HEK293 (cell line): ENCODE data around the gene ACOT7.

Experiments used
- CTCF ChIA-PET: fragments of 350-600 bp; formaldehyde crosslinking; extraction: SDS; loops from one replicate; lab custom pipeline; 2021; ENCODE audit warnings: antibody characterized with exemption; lab: Yijun Ruan, JAX
- POLR2A ChIA-PET: fragments of 300-600 bp; formaldehyde crosslinking; extraction: SDS; loops from one replicate; lab custom pipeline; 2020; ENCODE audit warnings: antibody characterized with exemption, inconsistent platforms; lab: Yijun Ruan, JAX
- H3K27ac ChIP-seq: fragments of 200-500 bp; sonication (Bioruptor generic); 2 replicates; pipeline ENCODE4 v1.5.1; 2014; ENCODE audit warnings: low read depth, low read length, control low read depth, inconsistent platforms; ENCODE audit errors: extremely low read depth
- H3K36me3 ChIP-seq, 2 experiments: fragments of 200-500 bp in 1 of 2; sonication (Bioruptor generic) in 1 of 2; 1 replicate in 1 of 2; 2 replicates in 1 of 2; pipeline ENCODE4 v1.5.1; 2014 to 2017; ENCODE audit warnings: inconsistent platforms in 2 of 2, low read length in 2 of 2; ENCODE audit not compliant: control insufficient read depth in 2 of 2, insufficient read depth in 1 of 2
- H3K4me1 ChIP-seq: fragments of 200-500 bp; sonication (Bioruptor generic); 2 replicates; pipeline ENCODE4 v1.5.1; 2014; ENCODE audit warnings: mild to moderate bottlenecking, low read length, inconsistent platforms; ENCODE audit not compliant: control insufficient read depth, insufficient read depth
- H3K4me3 ChIP-seq: 2 replicates; pipeline ENCODE4 v1.5.1; 2011; ENCODE audit warnings: low read depth, mild to moderate bottlenecking, control low read depth, low read length, moderate library complexity
- H3K9me3 ChIP-seq: fragments of 200-500 bp; sonication (Bioruptor generic); 2 replicates; pipeline ENCODE4 v1.5.1; 2014; ENCODE audit warnings: low read depth, low read length, inconsistent platforms; ENCODE audit not compliant: control insufficient read depth, insufficient read depth
- GLIS1 ChIP-seq: fragments of 450-650 bp; formaldehyde crosslinking; IDR thresholded peaks from 2 replicates; pipeline ENCODE4 v1.5.1; 2016; ENCODE audit warnings: missing biosample characterization, missing genetic modification characterization
- SCRT2 ChIP-seq: fragments of 450-650 bp; formaldehyde crosslinking; IDR thresholded peaks from 2 replicates; pipeline ENCODE4 v1.5.1; 2016; ENCODE audit warnings: missing biosample characterization, missing genetic modification characterization
- TRIM28 ChIP-seq: IDR thresholded peaks from 2 replicates; pipeline ENCODE4 v1.6.1; 2011; ENCODE audit warnings: low read length, control low read depth, borderline replicate concordance
- ZBTB20 ChIP-seq: fragments of 450-650 bp; formaldehyde crosslinking; IDR thresholded peaks from 2 replicates; pipeline ENCODE4 v1.5.1; 2016; ENCODE audit warnings: missing biosample characterization, missing genetic modification characterization
- ZBTB8A ChIP-seq: fragments of 450-650 bp; formaldehyde crosslinking; IDR thresholded peaks from 2 replicates; pipeline ENCODE4 v1.5.1; 2016; ENCODE audit warnings: missing biosample characterization, missing genetic modification characterization
- ZFP41 ChIP-seq: fragments of 450-650 bp; formaldehyde crosslinking; IDR thresholded peaks from 2 replicates; pipeline ENCODE4 v1.5.1; 2016; ENCODE audit warnings: missing biosample characterization, missing genetic modification characterization, borderline replicate concordance
- ZFP69B ChIP-seq: fragments of 450-650 bp; formaldehyde crosslinking; IDR thresholded peaks from 2 replicates; pipeline ENCODE4 v1.5.1; 2016; ENCODE audit warnings: missing biosample characterization, missing genetic modification characterization
- ZIC2 ChIP-seq: fragments of 450-650 bp; formaldehyde crosslinking; IDR thresholded peaks from 2 replicates; pipeline ENCODE4 v1.5.1; 2016; ENCODE audit warnings: missing biosample characterization, missing genetic modification characterization
- ZNF132 ChIP-seq: fragments of 450-650 bp; formaldehyde crosslinking; IDR thresholded peaks from 2 replicates; pipeline ENCODE4 v1.5.1; 2017; ENCODE audit warnings: missing biosample characterization, missing genetic modification characterization, borderline replicate concordance
- ZNF140 ChIP-seq: fragments of 450-650 bp; formaldehyde crosslinking; IDR thresholded peaks from 2 replicates; pipeline ENCODE4 v1.5.1; 2016; ENCODE audit warnings: missing biosample characterization, missing genetic modification characterization
- ZNF16 ChIP-seq: fragments of 450-650 bp; formaldehyde crosslinking; IDR thresholded peaks from 2 replicates; pipeline ENCODE4 v1.5.1; 2016; ENCODE audit warnings: low read depth, missing biosample characterization, missing genetic modification characterization
- ZNF416 ChIP-seq: fragments of 450-650 bp; formaldehyde crosslinking; IDR thresholded peaks from 2 replicates; pipeline ENCODE4 v1.5.1; 2016; ENCODE audit warnings: missing biosample characterization, missing genetic modification characterization
- ZNF423 ChIP-seq: fragments of 450-650 bp; formaldehyde crosslinking; IDR thresholded peaks from 2 replicates; pipeline ENCODE4 v1.5.1; 2016; ENCODE audit warnings: missing biosample characterization, missing genetic modification characterization
- ZNF473 ChIP-seq: fragments of 450-650 bp; formaldehyde crosslinking; IDR thresholded peaks from 2 replicates; pipeline ENCODE4 v1.5.1; 2017; ENCODE audit warnings: missing biosample characterization, missing genetic modification characterization
- ZNF560 ChIP-seq: fragments of 450-650 bp; formaldehyde crosslinking; IDR thresholded peaks from 2 replicates; pipeline ENCODE4 v1.5.1; 2017; ENCODE audit warnings: missing biosample characterization, missing genetic modification characterization, borderline replicate concordance
- ZNF585B ChIP-seq: fragments of 450-650 bp; formaldehyde crosslinking; IDR thresholded peaks from 2 replicates; pipeline ENCODE4 v1.5.1; 2016; ENCODE audit warnings: missing biosample characterization, missing genetic modification characterization
- ZNF623 ChIP-seq: fragments of 450-650 bp; formaldehyde crosslinking; IDR thresholded peaks from 2 replicates; pipeline ENCODE4 v1.5.1; 2016; ENCODE audit warnings: missing biosample characterization, missing genetic modification characterization
- ZNF837 ChIP-seq: fragments of 450-650 bp; formaldehyde crosslinking; IDR thresholded peaks from 2 replicates; pipeline ENCODE4 v1.5.1; 2016; ENCODE audit warnings: missing biosample characterization, missing genetic modification characterization
- ZXDB ChIP-seq: fragments of 450-650 bp; formaldehyde crosslinking; IDR thresholded peaks from 2 replicates; pipeline ENCODE4 v1.5.1; 2016; ENCODE audit warnings: missing biosample characterization, missing genetic modification characterization
- TF ChIP-seq, protein P1 (sequence below): fragments of 450-650 bp; formaldehyde crosslinking; IDR thresholded peaks from 2 replicates; pipeline ENCODE4 v1.5.1; 2016; ENCODE audit warnings: missing biosample characterization, missing genetic modification characterization
- TF ChIP-seq, protein P2 (sequence below): fragments of 450-650 bp; formaldehyde crosslinking; IDR thresholded peaks from 2 replicates; pipeline ENCODE4 v1.5.1; 2016; ENCODE audit warnings: missing biosample characterization, missing genetic modification characterization
- TF ChIP-seq, protein P3 (sequence below): fragments of 450-650 bp; formaldehyde crosslinking; IDR thresholded peaks from 2 replicates; pipeline ENCODE4 v1.5.1; 2017; ENCODE audit warnings: missing biosample characterization, missing genetic modification characterization
- TF ChIP-seq, protein P4 (sequence below): fragments of 450-650 bp; formaldehyde crosslinking; IDR thresholded peaks from 2 replicates; pipeline ENCODE4 v1.5.1; 2016; ENCODE audit warnings: missing biosample characterization, missing genetic modification characterization, low read depth
- TF ChIP-seq, protein P5 (sequence below): fragments of 450-650 bp; formaldehyde crosslinking; IDR thresholded peaks from 2 replicates; pipeline ENCODE4 v1.5.1; 2016; ENCODE audit warnings: missing biosample characterization, missing genetic modification characterization
- TF ChIP-seq, protein P6 (sequence below): fragments of 450-650 bp; formaldehyde crosslinking; IDR thresholded peaks from 2 replicates; pipeline ENCODE4 v1.5.1; 2016; ENCODE audit warnings: missing biosample characterization, missing genetic modification characterization

Gene ACOT7

DNA sequence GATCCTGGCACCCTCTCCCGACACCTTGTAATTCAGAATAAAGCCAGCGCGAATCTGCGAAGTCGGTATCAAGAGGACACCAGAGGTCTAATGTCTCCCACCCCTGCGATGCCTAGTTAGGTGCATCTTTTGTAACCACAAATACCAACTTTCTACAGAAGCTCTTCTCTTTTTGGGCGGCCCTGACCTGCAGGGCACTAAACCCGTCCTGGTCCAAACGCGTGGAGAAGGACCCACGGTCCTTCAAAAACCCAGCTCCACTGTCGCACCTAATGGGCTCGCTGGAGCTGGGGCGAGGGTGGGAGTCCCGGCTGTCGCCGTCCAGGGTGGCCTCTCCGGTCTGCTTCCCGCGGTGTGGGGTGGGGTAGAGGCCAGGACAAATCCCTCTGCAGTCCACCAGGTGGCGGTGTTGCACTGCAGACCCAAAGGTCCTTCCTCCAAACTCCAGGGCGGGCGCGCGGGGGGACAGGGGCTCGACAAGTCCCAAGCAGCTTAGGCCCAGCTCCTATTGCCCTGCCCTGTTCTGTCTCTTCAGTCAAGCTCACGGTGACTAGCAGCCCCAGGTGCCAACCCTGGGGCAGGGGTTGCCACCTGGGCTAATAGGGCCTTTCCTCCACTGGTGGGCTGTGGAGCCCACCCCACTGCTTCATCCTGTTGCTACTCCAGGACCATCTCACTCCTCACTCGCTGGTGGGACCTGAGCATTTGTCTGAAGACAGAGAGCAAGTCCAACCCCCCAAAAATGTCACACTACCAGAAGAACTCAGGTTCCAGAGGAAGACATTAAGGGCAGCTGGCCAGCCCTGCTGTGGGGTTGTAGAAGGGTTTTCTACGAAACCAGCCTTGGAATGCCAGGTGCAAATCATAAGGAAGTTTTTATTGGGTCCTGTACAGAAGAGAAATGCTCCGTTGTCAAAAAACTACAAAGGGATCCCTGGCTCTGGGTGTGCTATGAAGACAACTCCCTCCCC is 146.8 kb downstream of the ACOT7 start (continued):
- no peak for TF ChIP-seq ZBTB20
- 0 out of 2 replicates have a peak, but pooled peaks have one; percentile 26 for TF ChIP-seq ZFP69B (tag by site-specific recombination)
- TF ChIP-seq SCRT2 = peak; percentile 76
- TF ChIP-seq, protein P1, sequence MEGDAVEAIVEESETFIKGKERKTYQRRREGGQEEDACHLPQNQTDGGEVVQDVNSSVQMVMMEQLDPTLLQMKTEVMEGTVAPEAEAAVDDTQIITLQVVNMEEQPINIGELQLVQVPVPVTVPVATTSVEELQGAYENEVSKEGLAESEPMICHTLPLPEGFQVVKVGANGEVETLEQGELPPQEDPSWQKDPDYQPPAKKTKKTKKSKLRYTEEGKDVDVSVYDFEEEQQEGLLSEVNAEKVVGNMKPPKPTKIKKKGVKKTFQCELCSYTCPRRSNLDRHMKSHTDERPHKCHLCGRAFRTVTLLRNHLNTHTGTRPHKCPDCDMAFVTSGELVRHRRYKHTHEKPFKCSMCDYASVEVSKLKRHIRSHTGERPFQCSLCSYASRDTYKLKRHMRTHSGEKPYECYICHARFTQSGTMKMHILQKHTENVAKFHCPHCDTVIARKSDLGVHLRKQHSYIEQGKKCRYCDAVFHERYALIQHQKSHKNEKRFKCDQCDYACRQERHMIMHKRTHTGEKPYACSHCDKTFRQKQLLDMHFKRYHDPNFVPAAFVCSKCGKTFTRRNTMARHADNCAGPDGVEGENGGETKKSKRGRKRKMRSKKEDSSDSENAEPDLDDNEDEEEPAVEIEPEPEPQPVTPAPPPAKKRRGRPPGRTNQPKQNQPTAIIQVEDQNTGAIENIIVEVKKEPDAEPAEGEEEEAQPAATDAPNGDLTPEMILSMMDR (tag by site-specific recombination) = peak; percentile 97
- TF ChIP-seq ZNF416 = no peak
- no peak for TF ChIP-seq ZNF16 (tag by site-specific recombination)
- peak; percentile 65 for TF ChIP-seq ZIC2 (tag by site-specific recombination)
- 0 out of 2 replicates have a peak, but pooled peaks have one; percentile 31 for TF ChIP-seq ZXDB (tag by site-specific recombination)
- no peak for TF ChIP-seq TRIM28
- peak; percentile 84; the same call in 1 of the 2 replicates for TF ChIP-seq ZNF423 (tag by site-specific recombination)
- peak; percentile 83 for TF ChIP-seq GLIS1 (tag by site-specific recombination)

DNA sequence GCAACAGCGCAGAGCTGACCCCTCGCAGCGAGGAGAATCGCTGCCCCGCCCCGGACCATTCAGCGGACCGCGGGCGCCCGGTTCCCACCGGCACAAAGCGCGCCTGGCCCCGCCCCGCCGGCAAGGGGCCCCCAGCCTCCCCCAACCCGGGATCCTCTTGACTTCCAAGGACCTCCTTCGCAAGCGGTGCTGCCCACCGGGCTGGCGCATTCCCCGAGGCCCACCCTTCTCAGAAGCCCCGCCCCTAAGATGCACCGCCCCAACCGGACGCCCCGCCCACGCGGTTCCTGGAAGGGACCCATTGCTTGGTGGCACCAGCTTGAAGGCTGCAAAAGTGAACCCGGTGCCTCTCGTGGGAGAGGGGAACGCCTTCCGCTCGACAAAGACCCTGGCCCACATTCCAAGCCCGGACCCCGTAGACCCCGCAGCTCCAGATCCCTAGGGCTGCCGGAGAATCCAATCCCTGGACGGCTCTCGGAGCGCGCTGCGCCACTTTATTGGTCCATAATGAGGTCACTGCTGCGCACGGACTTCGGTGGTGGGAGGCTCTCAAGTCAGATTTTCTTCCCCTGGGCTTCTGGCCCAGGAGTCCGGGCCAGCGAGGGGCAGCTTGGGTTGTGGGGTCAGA is 147.6 kb downstream of the ACOT7 start:
- H3K4me1 ChIP-seq = no peaks in the 10 kb centered on the region; the same call in 1 of the 2 replicates
- H3K9me3 ChIP-seq = no peaks in the 10 kb centered on the region
- ChIA-PET POLR2A (interaction anchor here (0.6 to 1.6 kb wide), 2 partner anchors 11 to 95 kb away, joined by 3 to 13 read pairs; partner anchors contain the start of gene ICMT), CTCF (interaction anchor here (0.6 to 9.2 kb wide), 42 partner anchors 8 to 474 kb away, joined by 3 to 181 read pairs (median 6); partner anchors contain the start of genes HES2, ICMT and RNF207)
- no peak overlapping the region for H3K27ac ChIP-seq
- no peaks in the 10 kb centered on the region for H3K36me3 ChIP-seq
- H3K4me3 ChIP-seq = peak overlapping the region; percentile 20
- TF ChIP-seq ZNF140 (tag by site-specific recombination) (no peak), ZNF473 (no peak), ZFP41 (tag by site-specific recombination) (no peak), ZNF837 (no peak), ZFP69B (tag by site-specific recombination) (no peak), ZNF623 (tag by site-specific recombination) (no peak), ZNF132 (tag by site-specific recombination) (no peak), ZNF585B (tag by site-specific recombination) (no peak), ZBTB8A (tag by site-specific recombination) (no peak), ZNF560 (no peak)
- TF ChIP-seq, protein P2, sequence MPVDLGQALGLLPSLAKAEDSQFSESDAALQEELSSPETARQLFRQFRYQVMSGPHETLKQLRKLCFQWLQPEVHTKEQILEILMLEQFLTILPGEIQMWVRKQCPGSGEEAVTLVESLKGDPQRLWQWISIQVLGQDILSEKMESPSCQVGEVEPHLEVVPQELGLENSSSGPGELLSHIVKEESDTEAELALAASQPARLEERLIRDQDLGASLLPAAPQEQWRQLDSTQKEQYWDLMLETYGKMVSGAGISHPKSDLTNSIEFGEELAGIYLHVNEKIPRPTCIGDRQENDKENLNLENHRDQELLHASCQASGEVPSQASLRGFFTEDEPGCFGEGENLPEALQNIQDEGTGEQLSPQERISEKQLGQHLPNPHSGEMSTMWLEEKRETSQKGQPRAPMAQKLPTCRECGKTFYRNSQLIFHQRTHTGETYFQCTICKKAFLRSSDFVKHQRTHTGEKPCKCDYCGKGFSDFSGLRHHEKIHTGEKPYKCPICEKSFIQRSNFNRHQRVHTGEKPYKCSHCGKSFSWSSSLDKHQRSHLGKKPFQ (tag by site-specific recombination) = no peak
- TF ChIP-seq, protein P3, sequence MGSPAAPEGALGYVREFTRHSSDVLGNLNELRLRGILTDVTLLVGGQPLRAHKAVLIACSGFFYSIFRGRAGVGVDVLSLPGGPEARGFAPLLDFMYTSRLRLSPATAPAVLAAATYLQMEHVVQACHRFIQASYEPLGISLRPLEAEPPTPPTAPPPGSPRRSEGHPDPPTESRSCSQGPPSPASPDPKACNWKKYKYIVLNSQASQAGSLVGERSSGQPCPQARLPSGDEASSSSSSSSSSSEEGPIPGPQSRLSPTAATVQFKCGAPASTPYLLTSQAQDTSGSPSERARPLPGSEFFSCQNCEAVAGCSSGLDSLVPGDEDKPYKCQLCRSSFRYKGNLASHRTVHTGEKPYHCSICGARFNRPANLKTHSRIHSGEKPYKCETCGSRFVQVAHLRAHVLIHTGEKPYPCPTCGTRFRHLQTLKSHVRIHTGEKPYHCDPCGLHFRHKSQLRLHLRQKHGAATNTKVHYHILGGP (tag by site-specific recombination) = no peak
- TF ChIP-seq, protein P4, sequence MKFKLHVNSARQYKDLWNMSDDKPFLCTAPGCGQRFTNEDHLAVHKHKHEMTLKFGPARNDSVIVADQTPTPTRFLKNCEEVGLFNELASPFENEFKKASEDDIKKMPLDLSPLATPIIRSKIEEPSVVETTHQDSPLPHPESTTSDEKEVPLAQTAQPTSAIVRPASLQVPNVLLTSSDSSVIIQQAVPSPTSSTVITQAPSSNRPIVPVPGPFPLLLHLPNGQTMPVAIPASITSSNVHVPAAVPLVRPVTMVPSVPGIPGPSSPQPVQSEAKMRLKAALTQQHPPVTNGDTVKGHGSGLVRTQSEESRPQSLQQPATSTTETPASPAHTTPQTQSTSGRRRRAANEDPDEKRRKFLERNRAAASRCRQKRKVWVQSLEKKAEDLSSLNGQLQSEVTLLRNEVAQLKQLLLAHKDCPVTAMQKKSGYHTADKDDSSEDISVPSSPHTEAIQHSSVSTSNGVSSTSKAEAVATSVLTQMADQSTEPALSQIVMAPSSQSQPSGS (tag by site-specific recombination) = peak; percentile 68; the same call in 1 of the 2 replicates
- TF ChIP-seq, protein P5, sequence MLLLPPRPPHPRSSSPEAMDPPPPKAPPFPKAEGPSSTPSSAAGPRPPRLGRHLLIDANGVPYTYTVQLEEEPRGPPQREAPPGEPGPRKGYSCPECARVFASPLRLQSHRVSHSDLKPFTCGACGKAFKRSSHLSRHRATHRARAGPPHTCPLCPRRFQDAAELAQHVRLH (tag by site-specific recombination) = no peak
- TF ChIP-seq, protein P6, sequence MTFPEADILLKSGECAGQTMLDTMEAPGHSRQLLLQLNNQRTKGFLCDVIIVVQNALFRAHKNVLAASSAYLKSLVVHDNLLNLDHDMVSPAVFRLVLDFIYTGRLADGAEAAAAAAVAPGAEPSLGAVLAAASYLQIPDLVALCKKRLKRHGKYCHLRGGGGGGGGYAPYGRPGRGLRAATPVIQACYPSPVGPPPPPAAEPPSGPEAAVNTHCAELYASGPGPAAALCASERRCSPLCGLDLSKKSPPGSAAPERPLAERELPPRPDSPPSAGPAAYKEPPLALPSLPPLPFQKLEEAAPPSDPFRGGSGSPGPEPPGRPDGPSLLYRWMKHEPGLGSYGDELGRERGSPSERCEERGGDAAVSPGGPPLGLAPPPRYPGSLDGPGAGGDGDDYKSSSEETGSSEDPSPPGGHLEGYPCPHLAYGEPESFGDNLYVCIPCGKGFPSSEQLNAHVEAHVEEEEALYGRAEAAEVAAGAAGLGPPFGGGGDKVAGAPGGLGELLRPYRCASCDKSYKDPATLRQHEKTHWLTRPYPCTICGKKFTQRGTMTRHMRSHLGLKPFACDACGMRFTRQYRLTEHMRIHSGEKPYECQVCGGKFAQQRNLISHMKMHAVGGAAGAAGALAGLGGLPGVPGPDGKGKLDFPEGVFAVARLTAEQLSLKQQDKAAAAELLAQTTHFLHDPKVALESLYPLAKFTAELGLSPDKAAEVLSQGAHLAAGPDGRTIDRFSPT = no peak
